HuH-7 (cell line): ENCODE results near the gene ARHGAP18.
A peak's percentile ranks its signal among the peaks of the same experiment; 100 is the strongest.

Source experiments
- DNase-seq: peaks from one replicate; pipeline ENCODE4 v3.0.0; 2011; ENCODE audit warnings: low spot score

The ARHGAP18 gene

GRCh38 chr6:129691709-129692108 is 18.3 kb downstream of the ARHGAP18 start:
- no peak for DNase-seq

DNA sequence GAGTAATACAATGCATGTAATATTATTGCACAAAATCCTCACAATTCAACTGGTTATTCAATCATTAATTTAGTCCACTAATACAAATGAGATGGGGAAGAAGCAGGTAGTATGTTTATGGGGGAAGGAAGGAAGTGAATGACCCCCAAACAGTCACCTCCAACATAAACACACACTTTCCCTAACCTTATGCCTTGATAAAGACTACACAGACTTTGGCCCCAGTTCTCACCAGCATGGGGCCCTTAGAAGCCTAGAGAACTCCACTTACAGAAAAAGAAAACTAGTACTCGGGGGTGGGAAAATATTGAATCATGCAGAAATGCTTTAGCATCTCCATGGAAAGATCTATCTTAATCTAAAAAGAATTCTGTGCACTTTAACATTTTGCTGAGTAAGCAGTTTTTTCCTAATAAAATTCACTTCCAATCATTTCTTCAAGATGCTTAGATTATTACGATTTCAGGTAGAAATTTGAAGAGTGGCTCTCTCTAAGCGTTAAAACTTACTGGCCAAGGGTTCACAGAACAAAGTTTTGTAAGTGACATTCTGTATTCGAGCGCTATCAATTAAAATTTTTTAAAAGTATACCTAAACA is 18.8 kb downstream of the ARHGAP18 start:
- no peak for DNase-seq

DNA sequence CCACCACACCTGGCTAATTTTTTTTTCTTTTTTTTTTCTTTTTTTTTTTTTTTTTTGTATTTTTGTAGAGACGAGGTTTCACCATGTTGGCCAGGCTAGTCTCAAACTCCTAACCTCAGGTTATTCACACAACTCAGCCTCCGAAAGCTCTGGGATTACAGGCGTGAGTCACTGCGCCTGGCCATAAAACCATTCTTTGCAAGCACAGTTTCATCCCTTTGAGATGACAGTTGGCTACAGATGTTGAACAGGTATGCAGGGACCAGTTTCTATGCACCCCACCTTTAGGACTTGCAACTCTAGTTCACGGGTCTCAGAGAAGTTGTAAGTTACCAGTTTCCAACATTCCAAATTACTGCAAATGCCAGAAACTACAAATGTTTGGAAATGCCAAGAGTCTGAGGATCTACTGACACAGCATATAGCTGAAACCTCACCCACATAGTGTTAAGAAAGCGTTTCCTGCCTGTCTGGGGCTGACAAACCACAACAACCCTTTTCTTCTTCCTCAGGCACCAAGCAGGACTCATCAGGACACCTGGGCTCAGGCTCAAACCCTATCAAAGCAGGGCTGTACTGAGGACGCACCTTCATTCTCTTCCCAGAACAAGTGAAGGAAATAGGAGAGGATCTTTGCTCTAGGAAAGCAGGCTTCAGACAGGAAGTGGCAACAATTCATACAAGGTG is 22.9 kb downstream of the ARHGAP18 start:
- DNase-seq, result no peak

GRCh38 chr6:129685662-129686031 is 24.3 kb downstream of the ARHGAP18 start:
- DNase-seq, result no peak

DNA sequence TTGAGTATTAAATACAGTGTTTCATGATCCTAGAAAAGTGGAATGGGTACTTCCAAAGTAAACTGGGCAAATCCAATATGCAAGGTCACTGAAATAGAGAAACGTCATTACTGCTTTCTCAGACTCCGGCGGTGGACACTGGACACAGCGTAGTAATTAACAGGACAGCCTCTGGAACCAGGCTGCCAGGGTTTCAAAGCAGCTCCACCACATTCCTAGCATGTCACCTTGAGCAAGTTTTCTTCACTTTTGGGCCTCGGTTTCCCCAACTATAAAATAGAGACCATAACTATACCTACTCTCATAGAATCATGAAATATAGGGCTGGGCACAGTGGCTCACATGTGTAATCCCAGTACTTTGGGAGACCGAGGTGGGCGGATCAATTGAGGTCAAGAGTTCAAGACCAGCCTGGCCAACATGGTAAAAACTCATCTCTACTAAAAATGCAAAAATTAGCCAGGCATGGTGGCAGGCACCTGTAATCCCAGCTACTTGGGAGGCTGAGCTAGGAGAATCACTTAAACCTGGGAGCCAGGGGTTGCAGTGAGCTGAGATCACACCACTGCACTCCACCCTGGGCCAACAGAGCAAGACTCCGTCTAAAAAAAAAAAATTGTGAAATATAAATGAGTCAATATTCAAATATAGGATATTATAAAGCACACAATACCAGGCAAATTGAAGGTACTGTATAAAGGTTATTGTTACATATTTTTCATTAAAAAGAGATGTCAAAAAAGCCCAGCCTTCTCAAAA is 24.9 kb downstream of the ARHGAP18 start:
- DNase-seq, result no peak

DNA sequence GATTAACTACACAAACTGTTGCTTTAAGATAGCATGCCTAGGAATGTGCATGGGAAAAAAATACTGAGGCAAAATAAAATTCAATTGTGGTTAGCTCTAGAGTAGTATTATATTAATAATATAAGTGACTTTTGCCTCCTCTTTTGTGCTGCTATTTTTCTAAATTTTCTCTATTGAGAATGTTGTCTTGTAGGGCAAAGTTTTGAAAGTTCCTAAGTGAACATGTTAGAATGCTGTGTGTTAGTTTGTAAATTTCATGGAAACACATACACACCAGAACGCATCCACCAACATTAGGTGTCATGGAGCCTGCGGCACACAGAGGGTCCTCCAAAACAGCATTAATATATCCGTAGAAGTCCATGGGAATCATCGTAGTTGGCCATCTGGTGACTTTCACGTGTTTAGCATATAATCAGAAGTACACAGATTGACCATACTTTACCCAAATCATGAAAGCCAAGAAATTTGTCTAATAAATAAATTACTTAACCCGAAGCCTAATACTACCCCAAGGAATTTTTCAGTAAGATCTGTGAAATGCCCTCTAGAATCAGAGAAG is 25.6 kb downstream of the ARHGAP18 start:
- DNase-seq, result no peak

DNA sequence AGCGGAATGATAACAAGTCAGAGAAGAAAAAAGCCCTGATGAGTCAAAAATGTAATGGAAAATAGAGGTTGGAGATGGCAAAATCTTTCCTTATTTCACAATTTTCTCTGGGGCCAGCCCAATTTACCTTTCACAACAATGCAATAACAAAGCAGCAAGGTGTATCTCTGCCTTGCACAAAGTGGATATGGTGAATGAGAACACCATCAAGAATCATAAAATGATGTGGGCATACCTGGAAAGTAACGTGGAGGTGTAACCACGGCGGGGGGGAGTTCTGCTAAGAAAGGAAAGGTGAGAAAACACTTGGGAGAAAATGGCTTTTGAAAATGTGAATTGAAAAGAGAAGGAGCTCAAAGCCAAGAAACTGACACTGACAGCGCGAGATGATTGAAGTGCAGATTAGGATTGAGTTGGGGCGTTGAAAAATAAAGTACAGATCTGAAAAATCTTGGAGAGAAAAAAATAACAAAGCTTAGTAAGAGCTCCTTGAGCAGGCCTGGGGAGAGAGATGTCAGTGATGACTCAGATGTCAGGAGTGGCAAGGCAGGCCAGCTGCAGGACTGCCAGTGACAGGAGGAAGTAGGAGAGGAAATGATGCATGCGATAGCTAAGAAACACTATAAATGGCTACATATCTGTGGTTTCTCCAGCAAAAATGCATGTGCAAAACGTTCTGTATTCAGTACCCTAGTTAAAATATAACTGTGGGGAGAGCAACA is 26.2 kb downstream of the ARHGAP18 start:
- DNase-seq, result peak; percentile 48

GRCh38 chr6:129681913-129682205 is 28.1 kb downstream of the ARHGAP18 start:
- no peak for DNase-seq

- DNase-seq, result no peak
Measured at GRCh38 chr6:129680633-129681032, 29.3 kb downstream of the ARHGAP18 start.

GRCh38 chr6:129679758-129680157 is 30.2 kb downstream of the ARHGAP18 start:
- no peak for DNase-seq

DNA sequence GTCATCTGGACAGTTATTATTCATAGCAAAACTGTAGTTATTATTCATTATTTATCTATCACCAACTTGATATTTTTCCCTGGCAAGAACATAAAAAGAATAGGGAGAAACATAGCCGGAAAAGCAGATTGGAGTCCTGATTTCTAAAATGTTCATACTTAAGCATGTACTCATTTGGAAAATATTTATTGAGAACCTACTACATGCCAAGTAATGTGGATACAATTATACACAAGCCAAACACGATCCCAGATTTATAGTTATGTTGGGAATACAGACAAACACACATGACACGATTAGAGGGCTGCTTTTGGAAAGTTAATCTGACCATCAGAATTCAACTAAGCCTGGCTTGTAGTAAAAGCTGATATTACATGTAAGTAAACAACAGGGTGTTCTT is 30.7 kb downstream of the ARHGAP18 start:
- DNase-seq, result no peak

- DNase-seq, result no peak
Measured at GRCh38 chr6:129678463-129678862, 31.5 kb downstream of the ARHGAP18 start.

DNA sequence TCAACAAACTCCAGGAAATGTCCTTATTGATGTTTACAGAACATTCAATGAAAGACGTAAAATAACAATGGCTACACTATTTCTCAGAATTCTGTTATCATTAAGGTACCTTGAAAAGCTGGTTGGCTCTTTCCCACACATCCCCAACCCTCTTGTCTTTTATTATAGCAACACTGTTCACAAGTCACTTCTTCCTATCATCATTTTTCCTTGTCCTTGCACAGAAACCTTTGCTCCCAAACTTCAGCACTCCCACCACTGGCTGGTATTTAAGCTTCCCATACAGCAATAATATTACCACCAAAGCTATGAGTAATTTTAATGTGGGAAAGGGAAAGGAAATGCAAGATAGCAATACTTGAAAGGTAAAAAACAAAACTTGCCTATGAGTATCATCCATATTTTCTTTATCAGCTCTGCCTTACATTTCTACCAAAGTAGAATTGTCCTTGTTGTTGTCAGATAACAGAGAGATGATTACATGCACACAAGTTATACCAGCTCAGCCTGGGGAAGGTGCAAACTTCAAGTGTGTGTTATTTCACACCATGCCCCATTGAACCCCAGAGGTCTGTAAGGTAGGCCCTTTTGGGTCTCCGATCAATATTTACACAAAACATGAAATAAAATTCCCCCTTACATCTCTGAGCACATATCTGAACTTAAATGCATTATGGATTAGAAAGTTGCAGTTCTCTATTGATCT is 32.2 kb downstream of the ARHGAP18 start:
- no peak for DNase-seq

GRCh38 chr6:129675669-129676472 is 34.1 kb downstream of the ARHGAP18 start:
- no peak for DNase-seq

- DNase-seq, result no peak
Measured at GRCh38 chr6:129673748-129674147, 36.2 kb downstream of the ARHGAP18 start.

GRCh38 chr6:129672881-129673631 is 36.9 kb downstream of the ARHGAP18 start:
- DNase-seq, result no peak

DNA sequence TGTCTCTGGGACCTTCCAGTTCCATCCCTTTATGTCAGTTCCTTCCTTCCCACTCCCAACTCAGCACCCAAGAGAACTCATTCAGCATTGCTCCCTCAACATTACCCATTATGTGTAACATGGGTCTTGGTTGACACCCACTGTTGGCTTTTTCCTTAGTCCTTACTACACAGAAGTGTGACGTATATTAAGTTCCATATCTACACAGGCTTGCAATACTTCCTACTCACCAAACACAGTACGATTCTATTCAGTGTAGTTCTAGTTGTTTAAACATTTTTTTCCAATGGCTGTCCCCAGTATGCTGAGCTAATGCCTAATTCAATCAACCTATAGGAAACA is 37.7 kb downstream of the ARHGAP18 start:
- DNase-seq, result no peak

GRCh38 chr6:129671442-129672340 is 38.3 kb downstream of the ARHGAP18 start:
- DNase-seq, result no peak

- DNase-seq, result no peak
Measured at GRCh38 chr6:129670634-129671033, 39.3 kb downstream of the ARHGAP18 start.
